A172 (cell line): ENCODE results near the gene CCDC158. TPM values are rescaled to one million over a fixed set of nuclear protein-coding genes. Genes with fewer than 3 reads are reported as not detected.
"Not testable (repeated sequence)": the region's sequence is repeated elsewhere in the genome, so short reads cannot be mapped to it uniquely, and the experiment has no call there.

Experiments
- DNase-seq: peaks from one replicate; pipeline ENCODE4 v3.0.0-alpha.2; 2015; ENCODE audit warnings: low spot score
- total RNA-seq: library from RNA; depleted of rRNA; stranded (reverse); fragments of >200 nt; shearing (Covaris generic); gene quantifications from 2 replicates; pipeline ENCODE4 v1.2.3, GENCODE V29; 2014

The CCDC158 gene
- total RNA-seq, 1 experiment from 2014 or later = not detected

- DNase-seq = peak; percentile 8
Observed at GRCh38 chr4:76373919-76374552, 46.9 kb downstream of the CCDC158 start.

DNA sequence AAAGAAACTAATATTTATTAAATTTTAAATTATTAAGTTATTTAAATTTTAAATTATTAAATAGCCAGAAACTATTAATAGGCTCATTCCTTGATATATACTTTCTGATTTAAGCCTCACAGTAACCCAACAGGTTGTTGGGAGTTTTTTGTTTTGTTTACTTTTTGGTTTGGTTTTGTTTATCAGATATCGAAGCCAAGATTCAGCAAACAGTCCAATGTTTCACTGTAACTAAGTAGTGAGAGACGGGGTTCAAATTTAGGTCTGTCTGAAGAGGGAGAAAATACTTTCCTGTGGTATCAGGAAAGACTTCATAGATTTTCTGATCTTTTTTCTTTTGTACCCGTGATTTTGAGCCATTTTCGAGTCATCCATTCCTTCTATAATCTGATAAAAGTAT, 54.2 kb downstream of the CCDC158 start:
- DNase-seq = no peak

DNA sequence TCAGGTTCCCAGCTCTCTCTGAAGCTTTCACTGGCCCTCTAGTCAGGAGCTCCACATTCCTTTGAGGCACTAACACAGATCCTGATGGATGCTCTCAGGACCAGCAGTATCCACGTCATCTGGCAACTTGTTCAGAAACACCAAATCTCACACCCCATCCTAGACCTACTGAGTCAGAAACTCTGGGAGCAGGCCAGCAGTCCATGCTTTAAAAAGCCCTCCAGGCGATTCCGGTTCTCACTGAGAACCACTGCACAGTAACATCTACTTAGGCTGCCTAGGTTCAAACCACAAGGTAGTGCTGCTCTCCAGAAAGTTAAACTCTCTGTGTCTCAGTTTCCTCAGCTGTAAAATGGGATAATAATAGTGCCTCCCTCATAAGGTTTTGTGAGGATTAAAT, 55.3 kb downstream of the CCDC158 start:
- no peak for DNase-seq

- no peak for DNase-seq
Observed at GRCh38 chr4:76364763-76365162, 56.2 kb downstream of the CCDC158 start.

DNA sequence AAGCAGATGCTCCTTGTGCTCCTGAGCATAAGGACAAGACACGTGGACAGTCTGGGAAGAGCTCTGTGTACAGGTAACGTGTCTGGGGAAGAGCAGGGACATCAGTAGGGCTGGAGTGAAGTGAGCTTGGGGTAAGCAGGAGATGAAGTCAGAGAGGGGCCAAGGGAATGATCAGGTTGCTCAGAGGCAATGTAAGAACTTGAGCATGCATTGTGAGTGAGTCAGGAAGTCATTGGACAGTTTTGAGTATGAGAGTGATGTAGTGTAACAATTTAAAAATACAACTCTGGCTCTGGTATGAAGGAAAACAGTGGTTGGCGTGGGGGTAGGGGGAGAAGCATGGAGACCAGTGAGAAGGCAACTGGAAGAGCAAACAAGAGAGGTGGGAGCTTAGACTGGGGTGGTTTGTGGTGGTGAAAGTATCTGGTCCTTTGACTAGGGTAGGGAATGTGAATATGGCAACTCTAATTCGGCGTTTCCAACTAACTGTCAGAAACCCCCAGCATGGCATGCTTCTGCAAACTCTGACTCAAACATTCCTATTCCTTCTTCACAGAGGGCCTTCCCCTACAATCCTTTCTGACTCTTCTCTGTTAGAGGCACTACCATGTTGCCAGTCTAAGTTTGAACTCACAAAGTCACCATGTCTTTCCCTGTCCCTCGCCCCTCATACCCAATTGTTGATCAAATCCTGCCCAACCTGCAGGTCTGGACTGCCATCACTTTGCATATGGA, 57.2 kb downstream of the CCDC158 start:
- no peak for DNase-seq

DNA sequence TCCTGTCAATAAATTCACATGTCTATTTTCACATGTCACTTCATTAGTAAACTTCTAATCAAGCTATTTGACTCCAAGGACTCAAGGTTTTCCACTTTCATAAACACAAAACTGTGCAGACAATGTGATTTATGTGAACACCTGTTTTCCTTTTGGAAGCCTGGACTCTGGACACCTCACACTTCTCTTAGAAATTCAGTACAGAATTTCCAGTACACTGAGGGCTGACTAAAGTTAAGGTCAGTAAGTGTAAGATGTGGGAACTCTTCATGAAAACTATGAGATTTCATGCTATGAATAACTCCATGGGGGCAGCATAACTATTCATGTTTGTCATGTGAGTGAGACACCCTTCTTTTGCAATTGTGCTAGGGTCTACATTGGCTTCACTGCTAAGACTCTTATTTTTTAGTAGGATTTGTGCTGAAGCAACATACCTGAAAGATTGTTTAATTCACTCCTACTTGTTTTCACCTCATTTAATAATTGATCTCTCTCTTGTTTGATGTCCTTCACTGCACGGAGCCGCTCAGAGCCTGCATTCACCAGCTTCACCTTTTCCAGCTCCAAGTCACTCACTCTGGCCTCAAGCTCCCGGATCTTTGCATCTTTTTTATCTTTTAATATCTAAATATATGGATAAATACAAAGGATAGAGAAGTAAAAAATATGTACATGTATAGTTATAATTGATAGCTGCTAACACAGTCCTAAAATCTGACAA, 59.1 kb downstream of the CCDC158 start:
- no peak for DNase-seq

GRCh38 chr4:76359881-76360466, 61.0 kb downstream of the CCDC158 start:
- not testable (repeated sequence) for DNase-seq

- DNase-seq = no peak
Observed at GRCh38 chr4:76357981-76358380, 63.0 kb downstream of the CCDC158 start.

- DNase-seq = no peak
Observed at GRCh38 chr4:76354517-76355473, 66.1 kb downstream of the CCDC158 start.

DNA sequence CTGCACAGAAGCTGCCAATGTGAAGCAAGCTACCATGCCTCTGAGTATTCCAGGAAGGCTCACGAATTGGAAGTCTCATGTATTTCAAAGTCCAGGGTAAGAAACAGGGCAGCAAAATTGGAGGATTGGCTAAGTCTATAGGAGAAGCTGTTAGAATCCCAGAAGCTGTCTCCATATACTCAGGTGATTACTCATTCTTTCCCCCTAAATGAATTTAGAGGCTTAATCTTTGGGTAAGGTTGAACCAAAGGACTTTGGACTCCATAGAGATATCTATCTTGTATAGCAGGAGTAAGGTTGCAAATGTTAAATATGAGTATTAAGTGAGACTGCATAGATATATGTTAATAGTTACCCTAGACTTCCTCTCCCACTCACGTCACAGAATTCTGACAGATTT, 78.1 kb downstream of the CCDC158 start:
- DNase-seq = no peak

DNA sequence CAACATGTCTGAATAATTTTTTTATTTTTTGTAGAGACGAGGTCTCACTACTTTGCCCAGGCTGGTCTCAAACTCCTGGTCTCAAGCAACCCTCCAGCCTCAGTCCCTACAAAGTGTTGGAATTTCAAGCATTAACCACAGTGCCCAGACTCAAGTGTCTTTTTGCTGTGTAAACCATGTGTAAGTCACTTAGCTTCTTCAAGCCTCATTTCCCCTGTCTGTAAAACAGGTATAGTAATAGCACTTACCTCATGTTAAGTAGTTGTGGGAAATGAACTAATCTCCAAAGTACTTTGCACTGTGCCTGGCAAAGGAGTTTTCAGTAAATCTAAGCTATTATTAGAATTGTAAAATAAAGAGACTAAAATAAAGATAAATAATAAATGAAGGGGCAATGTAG, 78.8 kb downstream of the CCDC158 start:
- no peak for DNase-seq

DNA sequence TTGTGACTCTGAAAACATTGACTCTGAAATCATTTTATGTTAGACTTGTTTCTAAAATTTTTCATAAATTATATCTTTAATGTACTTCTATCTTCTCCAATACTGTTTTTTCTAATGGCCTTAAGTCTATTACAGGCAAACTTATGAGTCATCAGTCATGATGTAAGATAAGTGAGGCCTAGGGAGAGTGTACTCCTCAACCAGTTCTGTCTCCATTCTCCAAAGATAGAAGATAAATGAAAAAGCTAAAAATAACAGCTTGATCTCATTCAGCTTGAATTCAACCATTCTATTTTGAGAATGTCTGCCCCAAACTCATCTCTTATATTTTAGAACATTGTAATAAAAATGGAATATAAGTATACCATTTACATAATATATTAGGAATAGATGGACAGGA, 79.9 kb downstream of the CCDC158 start:
- peak; percentile 33 for DNase-seq

GRCh38 chr4:76339364-76339763, 81.6 kb downstream of the CCDC158 start:
- DNase-seq = no peak

GRCh38 chr4:76334885-76335284, 86.1 kb downstream of the CCDC158 start:
- no peak for DNase-seq

DNA sequence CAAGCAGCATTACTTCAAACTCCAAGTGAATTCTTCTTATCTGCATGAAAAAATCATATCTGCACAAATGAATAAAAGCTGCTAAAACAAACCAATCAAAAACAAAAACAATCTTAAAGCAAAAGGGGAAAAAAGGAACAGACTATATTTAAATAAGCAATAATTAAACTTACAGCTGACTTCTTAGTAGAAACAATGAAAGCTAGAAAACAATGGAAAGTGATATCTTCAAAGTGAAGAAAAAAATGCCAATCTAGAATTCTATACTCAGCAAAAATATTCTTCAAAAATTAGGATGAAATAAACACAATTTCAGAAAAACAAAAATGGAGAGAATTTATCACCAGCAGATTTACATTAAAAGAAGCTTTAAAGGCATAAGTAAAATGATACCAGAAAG, 94.4 kb downstream of the CCDC158 start:
- no peak for DNase-seq

DNA sequence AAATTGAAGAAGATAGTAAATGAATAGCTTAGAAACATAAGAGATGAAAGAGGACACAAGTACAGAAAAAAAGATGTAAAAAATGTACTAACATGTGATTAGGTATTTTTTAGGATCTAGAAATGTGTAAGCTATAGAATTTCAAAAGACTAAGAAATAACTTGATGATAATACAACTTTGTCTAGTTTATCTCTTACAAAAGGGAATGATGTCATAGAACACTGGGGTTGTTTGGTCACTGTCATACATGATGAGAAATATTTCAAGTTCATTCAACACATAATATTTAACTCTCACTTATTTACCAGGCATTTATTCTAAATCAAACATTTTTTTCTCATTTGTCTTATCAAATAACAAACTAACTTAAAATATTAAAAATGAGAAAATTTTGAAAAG, 95.9 kb downstream of the CCDC158 start:
- DNase-seq = no peak

GRCh38 chr4:76322236-76322635, 98.7 kb downstream of the CCDC158 start:
- no peak for DNase-seq

DNA sequence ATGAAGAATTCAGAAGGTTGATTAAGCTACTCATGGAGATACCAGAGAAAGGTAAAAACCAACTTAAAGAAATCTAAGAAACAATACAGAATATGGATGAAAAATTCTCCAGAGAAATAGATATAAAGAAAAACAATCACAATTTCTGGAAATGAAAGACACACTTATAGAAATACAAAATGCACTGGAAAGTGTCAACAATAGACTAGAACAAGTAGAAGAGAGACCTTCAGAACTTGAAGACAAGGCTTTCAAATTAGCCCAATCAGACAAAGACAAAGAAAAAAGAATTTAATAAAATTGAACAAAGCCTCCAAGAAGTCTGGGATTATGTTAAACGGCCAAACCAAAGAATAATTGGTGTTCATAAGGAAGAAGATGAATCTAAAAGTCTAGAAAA, 104.8 kb downstream of the CCDC158 start:
- DNase-seq = no peak

GRCh38 chr4:76315267-76315918, 105.5 kb downstream of the CCDC158 start:
- no peak for DNase-seq

GRCh38 chr4:76313547-76313946, 107.4 kb downstream of the CCDC158 start:
- DNase-seq = no peak

- DNase-seq = no peak
Observed at GRCh38 chr4:76312457-76312856, 108.5 kb downstream of the CCDC158 start.
